ENCODE results near the gene WDR33.
"Not testable (repeated sequence)": the region's sequence is repeated elsewhere in the genome, so short reads cannot be mapped to it uniquely, and the experiment has no call there.

Gene WDR33

DNA sequence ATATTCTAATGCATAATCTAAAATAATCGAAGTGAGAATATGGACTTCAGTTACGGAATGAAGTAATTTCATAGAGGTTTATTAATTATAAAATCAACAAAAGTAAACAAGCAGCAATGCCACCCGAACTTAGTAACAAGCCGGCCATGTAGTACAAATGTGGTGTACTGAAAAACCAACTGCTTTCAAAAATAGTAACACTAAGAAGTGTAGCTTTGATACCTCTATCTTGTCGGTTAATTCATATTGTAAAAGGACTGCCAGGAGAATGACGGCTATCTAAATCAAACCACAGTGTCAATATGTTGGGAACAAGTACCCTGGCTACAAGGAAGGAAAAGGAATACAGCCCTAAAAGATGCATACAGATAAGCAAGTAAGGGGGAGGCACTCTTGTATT is 48.5 kb downstream of the WDR33 start:
- DNase-seq, result no peak

DNA sequence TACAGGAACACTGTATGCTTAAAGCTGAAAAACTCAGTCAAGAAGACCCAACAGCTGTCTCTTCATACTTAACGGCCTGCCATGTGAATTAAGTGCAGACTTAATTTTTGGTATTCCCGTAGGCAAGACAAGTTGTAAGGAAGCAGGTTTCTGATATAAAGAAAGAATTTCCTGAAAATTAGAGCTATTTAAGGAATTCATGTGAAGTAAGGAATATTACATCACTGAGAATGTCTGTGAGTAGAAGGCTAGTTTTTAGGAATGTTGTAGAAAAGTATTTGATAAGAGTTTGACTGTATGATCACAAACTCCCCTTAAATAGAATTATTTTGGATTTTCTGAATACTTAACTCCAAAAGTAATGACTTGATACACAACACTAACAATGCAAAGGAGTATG is 51.0 kb downstream of the WDR33 start:
- DNase-seq, result no peak

DNA sequence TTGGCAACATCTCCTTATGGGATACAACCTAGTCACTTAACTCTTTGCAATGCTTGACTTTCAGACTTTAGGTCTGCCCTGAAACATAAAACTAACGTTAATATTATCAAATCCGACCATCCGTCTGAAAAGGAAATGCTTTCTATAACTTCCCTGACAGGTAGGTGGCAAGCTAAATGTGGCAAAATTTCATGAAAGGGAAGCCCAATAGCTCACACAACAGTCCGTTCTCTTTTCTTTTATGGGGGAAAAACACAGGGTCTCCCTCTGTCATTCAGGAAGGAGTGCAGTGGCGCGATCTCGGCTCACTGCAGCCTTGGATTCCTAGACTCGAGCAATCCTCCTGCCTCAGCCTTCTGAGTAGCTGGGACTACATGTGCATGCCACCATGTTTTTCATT is 56.8 kb downstream of the WDR33 start:
- DNase-seq, result no peak

DNA sequence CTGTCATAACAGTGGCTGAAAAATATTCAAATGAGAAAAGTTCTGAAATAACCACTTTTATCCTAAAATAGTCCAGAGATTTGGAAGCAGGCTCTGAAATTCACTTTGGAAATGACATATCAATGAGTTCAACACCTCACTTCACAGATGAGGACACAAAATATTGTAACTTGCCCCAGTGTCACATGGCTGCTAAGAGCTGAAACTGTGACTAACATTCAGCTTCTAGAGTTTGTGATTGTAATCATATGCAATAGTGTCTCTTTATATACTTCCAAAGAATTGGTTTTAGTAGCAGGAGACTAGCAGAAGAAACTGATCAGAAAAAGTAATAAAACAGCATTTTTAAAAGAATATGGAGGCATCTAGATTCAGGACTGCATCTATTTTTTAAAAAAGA is 57.6 kb downstream of the WDR33 start:
- DNase-seq, result no peak

DNA sequence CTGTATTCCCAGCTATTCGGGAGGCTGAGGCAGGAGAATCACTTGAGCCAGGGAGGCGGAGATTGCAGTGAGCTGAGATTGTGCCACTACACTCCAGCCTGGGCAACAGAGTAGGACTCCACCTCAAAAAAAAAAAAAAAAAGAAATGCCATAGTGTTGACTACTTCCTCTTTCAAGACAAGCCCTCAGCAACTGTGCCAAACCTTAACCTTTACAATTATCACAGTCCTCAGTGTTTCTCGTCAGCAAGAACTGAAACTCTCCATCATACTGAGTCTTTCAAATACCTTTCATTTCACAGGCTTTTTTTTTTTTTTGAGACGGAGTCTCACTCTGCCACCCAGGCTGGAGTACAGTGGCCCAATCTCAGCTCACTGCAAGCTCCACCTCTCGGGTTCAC is 61.4 kb downstream of the WDR33 start:
- DNase-seq, result not testable (repeated sequence)

DNA sequence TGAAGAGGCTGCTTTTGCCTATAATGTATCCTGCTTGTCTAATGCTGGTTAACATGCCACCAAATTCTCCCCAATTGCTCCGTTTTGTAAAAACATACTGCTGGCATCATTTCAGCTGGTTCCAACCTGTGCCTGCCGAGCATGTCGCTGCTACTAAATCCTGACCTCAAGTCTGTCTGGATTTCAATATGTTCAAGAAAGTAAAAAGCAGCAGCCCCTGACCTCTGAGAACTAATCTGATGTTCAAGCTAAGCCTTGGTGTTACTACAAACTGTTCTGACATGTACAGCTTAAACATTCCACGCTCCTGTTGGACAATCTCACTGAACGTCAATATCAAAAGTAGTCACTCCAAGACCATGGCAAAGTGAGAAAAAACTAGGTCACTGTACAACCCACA is 63.4 kb downstream of the WDR33 start:
- no peak for DNase-seq

DNA sequence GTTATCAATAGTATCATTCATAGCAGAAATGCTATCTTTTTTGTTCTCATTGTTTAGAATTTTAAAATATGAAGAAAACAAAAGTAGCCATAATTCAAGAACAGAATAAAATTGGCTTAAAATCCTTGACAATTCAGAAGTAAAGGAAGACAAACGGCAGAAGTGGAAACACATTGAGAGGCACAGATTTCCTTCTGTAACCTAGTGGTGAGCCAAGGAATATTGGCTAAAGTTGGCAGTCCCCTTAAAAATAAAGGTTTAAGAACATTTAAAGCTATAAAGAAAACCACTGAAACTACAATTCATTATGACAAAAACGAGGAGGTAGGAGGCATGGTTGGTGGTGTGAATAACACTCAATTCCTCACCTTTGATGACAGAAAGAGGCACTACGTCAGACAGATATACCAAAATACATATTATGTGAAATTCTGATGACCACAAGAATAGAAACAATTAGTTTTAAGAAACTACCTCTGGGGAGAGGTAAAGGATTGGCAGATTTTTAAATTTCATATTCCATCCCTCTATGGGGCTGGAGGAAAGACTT is 67.4 kb downstream of the WDR33 start:
- no peak for DNase-seq

DNA sequence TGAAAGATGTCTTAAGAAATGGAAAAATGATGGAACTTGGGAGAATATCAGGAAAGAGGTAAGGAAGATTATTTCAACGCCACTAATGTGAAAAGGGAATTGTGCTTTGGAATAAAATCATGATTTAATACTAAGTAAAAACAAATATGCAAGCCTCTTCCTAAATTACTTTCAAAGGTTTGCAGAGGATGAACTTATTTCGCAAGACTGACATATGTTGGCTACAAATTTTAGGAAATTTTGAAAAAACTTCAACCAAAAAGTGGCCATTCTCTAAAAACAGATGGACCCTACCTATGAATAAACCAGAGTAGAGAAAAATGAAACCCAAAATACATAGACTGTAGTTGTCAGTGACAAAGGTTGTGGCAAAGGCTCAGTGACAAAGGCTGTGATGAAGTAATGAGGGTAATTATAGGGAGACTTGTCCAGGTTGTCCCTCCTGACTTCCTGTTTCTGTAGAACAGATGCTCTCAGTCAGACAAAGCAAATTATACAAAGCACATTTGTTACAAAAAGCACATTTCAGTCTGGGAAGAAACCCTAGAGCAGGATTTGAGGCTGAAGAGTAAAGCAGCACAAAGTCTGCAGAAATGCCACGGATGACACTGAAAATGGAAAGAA is 70.2 kb downstream of the WDR33 start:
- no peak for DNase-seq

DNA sequence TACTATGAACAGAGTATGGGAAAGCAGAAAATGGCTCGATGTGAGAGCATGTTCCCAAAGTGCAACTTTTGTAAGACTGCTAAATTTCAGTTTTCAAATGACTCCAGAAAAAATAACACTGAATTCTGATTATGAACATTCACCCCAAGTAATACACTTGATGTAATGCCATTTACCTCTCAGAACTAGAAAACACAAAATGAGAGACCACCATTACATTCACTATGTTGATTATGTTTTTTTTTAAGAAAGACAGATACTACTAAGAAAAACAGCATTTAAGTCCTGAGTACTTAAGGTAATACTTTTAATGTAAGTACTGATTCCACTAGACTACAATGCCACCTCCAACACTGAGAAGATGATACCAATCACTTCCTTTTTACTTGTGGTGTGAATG is 71.2 kb downstream of the WDR33 start:
- no peak for DNase-seq

DNA sequence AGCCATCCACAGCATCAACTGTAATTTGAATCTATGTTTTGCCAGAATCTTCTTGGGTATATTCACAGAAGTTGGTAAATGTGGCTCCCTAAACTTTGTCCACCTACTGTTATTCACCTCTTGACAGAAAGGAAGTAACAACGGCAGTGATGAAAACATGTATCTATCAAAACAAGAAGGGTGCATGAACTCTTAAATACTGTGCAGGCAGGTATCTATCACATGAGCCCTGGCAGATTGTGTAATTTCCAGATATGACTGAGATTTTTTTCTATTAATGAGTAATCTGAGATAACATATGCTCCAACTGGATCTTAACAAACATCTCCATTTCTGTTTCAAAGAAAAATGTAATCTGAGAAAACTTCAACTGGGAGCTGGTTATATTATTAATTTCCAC is 73.1 kb downstream of the WDR33 start:
- no peak for DNase-seq

DNA sequence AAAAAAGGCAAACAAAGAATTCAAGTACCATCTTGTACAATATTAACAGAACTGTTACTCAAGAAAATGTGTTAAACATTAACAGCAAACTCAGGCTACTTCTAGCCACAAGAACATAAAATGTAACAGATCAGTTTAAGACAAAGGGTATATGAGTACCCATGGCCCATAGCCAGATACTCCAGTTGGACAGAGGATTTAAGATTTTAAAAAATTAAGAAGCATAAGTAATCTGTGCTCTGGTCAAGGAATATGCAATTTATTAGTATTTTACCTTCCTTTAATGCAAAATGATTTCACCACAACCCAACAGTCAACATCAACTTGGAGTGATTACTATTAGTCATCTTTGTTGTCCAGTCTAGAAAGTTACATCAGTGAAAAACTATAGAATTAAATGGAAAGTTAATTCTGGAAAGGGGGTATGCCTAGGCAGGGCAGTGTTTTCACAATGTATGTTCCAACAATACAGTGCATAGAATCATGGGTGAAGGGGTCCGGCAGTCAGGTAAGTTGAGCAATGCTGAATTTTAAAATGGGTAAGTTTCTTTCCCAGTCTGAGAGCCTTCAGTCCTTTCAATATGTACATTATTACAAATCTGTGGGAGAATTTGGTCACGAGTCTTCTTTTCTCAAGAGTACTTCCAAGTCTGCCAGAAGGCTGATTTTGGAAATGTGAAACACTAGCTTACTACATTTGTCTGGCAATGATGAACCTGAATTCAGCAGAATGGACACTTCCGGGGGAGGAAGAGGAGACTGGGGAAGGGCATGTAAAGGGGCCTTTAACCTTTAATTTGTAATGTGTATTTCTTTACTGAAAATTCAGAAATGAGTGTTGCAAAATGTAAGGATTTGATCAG is 75.2 kb downstream of the WDR33 start:
- no peak for DNase-seq

DNA sequence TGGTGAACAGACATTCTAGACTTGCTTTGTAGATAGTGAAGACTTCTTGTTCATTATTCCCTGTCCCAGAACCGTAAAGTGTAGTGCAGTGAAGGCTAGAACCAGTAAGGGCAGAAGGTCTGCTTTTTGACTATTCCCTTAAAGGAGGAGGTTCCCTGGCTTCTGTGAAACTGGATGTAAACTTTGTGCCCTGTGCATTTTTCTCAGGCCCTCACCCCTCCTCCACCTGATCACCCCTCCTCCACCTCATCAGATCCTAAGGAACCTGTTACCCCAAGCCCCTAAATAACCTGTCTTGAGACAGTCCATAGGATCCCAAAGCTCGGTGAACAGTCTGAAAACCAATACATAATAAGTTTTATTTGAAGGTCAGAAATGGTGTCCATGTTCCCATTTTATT is 75.9 kb downstream of the WDR33 start:
- DNase-seq, result no peak

DNA sequence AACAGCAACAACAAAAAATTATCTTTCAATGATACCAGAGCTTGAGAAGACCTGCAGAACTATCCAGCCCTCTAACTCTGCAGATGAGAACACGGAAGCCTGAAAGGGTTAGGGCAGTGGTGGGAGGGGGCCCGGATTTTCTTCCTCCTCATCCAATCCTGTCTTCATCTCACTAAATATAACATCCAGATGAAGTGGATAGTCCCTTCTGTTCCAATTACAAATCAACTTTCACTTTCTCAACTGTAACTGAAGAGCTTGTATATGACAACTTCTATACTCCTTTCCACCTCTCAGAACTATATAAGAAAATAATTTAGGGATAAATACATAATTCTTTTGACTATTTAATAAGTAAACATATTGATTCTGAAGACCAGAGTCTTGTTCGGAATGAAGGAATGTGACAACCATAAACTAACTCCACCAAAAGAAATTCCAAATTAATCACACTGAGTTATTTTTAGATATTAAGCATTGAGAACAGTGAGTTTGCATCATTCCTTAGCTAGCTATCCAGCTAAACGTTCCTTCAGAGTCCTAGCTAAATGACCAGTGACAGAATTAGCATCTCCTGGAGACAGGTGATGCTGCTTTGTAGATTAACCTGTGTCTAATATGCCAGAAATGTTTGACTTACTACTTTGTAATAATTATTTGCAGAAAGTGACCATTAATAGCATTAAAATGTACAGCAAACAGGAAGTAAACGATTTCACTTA is 77.0 kb downstream of the WDR33 start:
- DNase-seq, result no peak

DNA sequence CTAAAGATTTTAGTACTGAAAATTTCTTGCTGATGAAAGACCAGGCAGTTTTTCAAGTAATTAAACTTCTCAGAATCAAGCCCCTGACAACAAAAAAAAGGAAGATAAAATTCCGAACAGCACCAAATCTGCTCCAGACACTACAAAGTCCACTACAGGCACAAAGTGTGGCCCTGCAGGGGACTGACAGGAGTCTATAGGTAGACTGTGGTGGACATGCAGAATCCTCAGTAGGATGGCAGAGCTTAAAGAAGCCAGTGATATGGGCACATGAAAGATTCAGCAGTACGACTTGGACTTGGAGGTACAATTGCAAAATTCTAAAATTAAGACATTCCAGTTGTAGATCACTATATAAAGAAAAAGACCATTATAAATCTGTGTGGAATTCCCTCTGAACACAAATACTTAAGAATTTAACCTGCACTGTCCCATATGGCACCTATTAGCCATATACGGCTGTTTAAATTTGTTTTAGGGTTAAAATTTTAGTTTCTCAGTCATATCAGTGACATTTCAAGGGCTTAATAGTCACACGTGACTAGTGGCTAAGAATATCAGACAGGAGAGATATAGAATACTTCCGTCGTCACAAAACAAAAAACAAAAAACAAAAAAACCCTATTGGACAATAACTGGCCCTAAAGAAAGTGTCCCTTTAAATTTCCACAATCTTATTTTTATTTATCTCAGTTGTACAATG is 77.7 kb downstream of the WDR33 start:
- no peak for DNase-seq

DNA sequence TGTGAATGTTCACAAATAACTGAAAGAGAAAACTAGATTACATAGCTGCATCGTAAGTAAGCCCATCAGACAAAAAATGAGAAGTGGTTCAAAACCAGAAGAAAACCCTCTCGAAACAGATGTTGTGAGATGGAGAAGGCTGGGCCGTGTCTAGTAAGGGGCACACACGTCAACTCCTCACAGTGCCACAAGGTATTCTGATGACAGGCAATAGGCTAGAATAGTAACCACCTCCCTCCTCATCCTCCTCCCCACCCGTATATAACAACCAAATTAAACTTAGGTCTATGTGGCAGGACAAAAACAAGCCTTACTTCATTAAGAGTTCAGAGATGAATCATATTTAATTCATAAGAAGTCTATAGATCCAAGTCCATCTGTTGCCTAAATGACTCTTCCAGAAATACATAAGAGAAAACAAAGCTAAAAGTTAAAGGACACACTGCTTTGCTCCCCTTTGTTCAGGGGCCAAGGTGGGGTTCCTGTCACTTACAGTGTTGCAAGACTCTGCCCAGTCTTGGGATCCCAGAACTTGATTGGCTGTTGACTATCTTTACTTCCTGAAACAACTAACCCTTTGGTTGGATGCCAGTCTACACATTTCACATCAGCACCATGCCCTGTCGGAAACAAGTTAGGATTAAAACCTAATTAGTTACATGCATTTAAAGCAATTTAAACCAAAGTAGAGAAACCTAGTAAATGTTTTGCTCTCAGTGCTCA is 84.7 kb downstream of the WDR33 start:
- no peak for DNase-seq

DNA sequence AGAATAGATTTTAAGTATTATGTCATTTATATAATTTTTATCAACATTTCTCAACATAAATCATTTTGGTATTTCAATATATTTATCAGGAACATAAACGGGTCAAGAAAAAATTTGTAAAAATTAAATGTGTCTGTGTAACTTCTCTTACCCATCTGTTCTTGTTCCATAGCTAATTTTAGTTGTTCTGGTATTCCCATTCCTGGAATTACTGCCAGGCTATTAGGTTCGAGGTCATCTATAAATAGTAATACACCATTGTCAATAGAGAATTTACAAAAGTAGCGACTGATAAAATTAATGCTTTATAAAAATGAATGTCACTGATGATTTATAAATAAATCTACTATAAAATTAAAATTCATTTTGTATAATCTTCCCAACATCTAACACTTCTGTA is 88.2 kb downstream of the WDR33 start:
- no peak for DNase-seq

DNA sequence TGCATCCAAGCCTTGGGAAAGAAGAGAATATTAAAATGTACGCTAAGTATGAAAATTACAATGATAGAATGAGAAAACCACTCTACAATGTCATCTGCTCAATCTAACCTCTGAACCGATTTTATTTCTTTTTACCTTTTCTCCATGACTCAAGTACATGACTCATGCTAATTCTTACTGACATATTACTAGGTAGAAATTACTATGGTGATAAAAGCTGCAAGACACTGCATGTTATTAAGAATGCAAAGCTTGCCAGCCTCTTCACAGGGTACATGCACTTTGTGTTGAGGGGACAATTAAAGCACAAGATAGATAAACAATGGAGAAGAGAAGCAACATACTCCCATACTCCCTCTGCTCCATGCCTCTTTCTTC is 89.0 kb downstream of the WDR33 start:
- no peak for DNase-seq

DNA sequence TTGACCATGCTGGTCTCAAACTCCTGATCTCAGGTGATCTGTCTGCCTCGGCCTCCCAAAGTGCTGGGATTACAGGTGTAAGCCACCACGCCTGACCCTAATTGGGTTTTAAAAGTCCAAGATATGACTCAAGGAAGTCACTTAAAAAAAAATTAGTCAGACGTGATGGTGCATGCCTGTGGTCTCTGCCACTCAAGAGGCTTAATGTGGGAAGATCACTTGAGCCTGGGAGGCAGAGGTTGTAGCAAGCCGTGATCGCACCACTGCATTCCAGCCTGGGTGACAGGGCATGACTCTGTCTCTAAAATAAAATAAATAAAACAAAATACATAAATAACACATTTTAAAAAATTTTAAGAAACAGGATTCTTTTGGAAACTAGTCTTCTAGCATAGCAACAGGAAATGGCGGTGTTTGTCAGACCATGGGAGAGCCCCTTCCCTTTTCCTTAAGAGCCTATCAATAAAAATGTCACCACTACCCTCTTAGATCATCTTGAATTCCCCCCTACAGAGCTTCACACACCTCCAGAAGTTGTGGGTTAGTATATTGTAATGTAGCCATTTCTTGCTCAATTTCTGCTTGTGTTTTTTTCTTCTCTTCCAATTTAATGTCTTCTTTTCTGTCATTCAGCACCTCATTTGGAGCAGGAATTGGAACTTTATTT is 89.5 kb downstream of the WDR33 start:
- DNase-seq, result no peak

DNA sequence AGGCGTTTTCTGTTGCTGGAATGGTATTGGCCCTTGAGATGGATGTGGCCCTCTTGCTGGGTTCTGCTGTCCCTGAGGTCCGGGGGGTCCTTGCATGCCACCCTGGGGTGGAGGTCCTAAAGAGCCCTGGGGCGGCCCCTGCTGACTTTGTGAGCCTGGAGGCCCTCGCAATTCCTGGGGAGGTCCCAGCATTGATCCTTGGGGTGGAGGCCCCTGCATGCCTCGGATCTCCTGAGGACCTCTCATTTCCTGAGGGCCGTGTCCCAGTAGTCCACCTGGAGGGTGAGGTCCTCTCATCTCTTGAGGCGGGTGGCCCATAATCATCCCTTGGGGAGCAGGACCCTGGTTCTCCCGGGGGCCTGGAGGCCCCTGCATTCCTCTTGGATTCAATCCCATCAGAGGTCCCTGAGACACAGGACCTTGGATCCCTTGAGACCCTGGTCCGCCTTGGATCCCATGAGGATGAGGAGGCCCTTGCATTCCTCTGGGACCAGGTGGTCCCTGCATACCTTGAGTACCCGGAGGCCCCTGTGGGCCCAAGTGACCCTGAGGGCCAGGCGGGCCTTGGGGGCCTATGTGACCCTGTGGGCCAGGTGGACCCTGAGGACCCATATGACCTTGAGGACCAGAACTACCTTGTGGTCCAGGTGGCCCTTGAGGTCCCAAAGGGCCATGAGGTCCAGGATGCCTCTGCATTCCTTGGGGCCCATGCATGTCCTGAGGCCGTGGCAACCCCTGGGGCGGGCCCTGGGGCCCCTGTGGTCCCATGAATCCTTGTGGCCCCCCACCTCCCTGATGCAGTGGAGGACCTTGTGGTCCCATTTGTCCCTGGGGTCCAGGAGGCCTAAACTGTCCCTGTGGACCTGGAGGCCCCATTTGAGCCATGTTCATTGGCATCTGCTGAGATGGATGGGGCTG is 91.4 kb downstream of the WDR33 start:
- DNase-seq, result no peak

DNA sequence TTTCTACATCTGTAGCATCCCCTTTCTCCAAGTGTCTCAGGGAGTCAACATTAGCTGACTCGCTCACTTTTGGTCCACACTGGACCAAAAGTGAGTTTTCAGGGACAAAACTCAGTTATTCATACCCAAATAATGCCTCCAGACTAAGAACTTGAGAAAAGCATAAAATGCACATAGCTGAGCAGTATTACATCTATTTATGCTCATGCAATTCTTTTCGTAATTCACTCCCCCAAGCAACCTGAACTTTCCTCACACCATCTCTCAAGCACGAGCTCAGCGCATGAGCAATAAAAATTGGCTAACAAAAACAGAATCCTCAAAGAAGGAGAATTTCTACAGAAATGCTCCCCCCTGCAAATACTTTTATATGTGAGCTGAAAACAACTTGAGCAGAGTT is 92.7 kb downstream of the WDR33 start:
- DNase-seq, result no peak

All from activated T-cell treated with anti-CD3 and anti-CD28 coated beads, Interleukin-2, amount 50 U/mL, for 48 hours (primary cell).